KBM-7 (cell line): ENCODE measurements around the gene KRR1.
"Not testable (repeated sequence)": the region's sequence is repeated elsewhere in the genome, so short reads cannot be mapped to it uniquely, and the experiment has no call there.

ENCODE experiments used
- DNase-seq: peaks from one replicate; pipeline ENCODE4 v3.0.0-alpha.2; 2015
- in situ Hi-C: fragments of 300-500 bp; cut with MboI; formaldehyde crosslinking; loops from 2 replicates; pipeline ENCODE4 v1.14.3; 2020; ENCODE audit warnings: low sequenced_read_pairs, low pct_unique_long_range_greater_than_20kb, mixed read lengths

KRR1 gene

GRCh38 chr12:75528692-75529091 lies 17.3 kb upstream of the KRR1 start:
- no peak for DNase-seq
- in situ Hi-C loops = loop anchor here (25.0 kb wide), 2 partner anchors 509 to 809 kb away; partner anchors contain the start of genes BBS10 and PHLDA1

- in situ Hi-C loops = loop anchor here (25.0 kb wide), 2 partner anchors 509 to 809 kb away; partner anchors contain the start of genes BBS10 and PHLDA1
- no peak for DNase-seq
These were observed 16.9 kb upstream of the KRR1 start for GRCh38 chr12:75528272-75528671.

GRCh38 chr12:75526655-75527511 lies 15.5 kb upstream of the KRR1 start:
- peak; percentile 81 for DNase-seq
- in situ Hi-C loops = loop anchor here (25.0 kb wide), 2 partner anchors 510 to 810 kb away; partner anchors contain the start of genes BBS10 and PHLDA1

GRCh38 chr12:75525263-75525662 lies 13.9 kb upstream of the KRR1 start:
- DNase-seq = no peak
- in situ Hi-C loops = loop anchor here (25.0 kb wide), 2 partner anchors 512 to 812 kb away; partner anchors contain the start of genes BBS10 and PHLDA1

- in situ Hi-C loops, DNase-seq: not testable (repeated sequence)
These were observed 10.7 kb upstream of the KRR1 start for GRCh38 chr12:75522124-75522523.

DNA sequence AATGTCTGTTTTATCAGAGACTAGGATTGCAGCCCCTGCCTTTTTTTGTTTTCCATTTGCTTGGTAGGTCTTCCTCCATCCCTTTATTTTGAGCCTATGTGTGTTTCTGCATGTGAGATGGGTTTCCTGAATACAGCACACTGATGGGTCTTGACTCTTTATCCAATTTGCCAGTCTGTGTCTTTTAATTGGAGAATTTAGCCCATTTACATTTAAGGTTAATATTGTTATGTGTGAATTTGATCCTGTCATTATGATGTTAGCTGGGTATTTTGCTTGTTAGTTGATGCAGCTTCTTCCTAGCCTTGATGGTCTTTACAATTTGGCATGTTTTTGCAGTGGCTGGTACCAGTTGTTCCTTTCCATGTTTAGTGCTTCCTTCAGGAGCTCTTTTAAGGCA lies 9.8 kb upstream of the KRR1 start:
- DNase-seq, in situ Hi-C loops: not testable (repeated sequence)

DNA sequence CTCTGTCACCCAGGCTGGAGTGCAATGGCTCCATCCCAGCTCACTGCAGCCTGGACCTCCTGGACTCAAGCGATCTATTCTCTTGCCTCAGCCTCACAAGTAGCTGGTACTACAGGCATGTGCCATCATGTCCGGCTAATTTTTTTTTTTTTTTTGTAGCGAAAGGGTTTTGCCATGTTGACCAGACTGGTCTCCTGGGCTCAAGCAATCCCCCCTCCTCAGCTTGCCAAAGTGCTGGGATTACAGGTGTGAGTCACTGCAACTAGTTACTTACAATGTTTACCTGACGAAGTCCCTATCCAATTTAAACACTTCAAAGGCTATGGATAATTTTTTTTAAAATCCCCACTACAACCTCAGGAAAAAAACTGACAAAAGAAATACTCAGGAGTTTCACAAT lies 1.8 kb downstream of the KRR1 start:
- in situ Hi-C loops = no loop called here
- DNase-seq = no peak

GRCh38 chr12:75508159-75508558 lies 3.2 kb downstream of the KRR1 start:
- in situ Hi-C loops = no loop called here

GRCh38 chr12:75507086-75507485 lies 4.3 kb downstream of the KRR1 start:
- in situ Hi-C loops = no loop called here
- no peak for DNase-seq

More at GRCh38 chr12:75508159-75508558, 3.2 kb downstream of the KRR1 start:
- no peak for DNase-seq

- in situ Hi-C loops = no loop called here
- peak; percentile 57 for DNase-seq
These were observed 5.6 kb downstream of the KRR1 start for GRCh38 chr12:75505706-75506312.

DNA sequence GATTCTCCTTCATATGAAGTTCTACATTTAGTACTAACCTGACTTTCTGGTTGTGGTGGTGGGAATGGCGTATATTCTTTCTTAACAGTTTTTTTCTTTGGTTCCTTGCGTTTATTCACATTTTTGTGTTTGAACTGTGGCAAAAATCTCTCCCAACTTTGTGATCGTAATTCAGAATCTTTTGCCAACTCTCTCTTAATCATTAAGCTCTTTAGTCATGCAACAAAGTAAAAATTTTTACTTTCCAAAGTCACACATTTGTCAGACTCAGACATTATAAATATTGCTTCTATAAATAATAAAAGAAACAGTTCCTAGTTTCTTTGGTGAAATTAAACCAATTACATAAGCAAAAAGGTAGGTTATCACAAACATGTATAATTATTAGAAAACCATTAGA lies 7.5 kb downstream of the KRR1 start:
- DNase-seq = no peak
- in situ Hi-C loops = no loop called here

DNA sequence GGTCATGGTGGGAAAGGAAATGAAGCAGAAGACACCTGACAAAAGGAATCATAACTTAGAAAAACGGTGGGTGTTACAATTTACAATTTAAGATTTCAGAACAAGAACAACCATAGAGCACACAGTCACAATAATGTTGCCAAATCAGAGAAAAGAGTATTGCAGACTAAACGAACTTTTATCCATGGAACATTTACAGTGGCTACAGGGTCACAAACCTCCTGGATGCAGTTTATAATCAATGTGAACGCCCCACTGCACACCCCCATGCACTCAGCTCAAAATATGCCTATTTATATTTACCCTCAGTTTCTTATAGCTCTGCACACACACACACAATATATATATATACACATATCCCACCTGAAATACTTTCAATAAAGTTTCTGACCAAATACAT lies 8.0 kb downstream of the KRR1 start:
- in situ Hi-C loops = no loop called here
- DNase-seq = no peak

GRCh38 chr12:75491169-75491568 lies 20.2 kb downstream of the KRR1 start:
- in situ Hi-C loops = no loop called here
- no peak for DNase-seq

- in situ Hi-C loops = no loop called here
- no peak for DNase-seq
These were observed 21.7 kb downstream of the KRR1 start for GRCh38 chr12:75489613-75490210.

DNA sequence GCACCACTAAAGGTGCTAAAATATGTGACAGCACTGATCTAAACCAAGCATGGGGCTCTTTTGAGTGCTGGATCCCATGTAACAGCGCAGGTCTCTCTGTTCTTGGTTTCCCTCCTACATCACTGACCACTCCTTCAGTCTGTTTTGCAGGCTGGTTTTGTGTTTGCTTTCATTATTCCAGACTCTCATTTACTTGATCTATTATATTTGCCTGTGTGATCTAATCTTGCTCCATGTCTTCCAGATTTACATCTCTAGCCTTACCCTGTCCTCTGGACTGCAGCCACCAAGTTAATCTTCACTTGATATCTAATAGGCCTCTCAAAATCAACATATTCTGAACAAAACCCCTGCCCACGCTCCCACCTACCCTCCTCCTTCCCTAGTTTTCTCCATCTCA lies 22.2 kb downstream of the KRR1 start:
- no peak for DNase-seq
- in situ Hi-C loops = no loop called here

- peak; percentile 65 for DNase-seq
- in situ Hi-C loops = no loop called here
These were observed 22.9 kb downstream of the KRR1 start for GRCh38 chr12:75488553-75488952.

- in situ Hi-C loops = no loop called here
- DNase-seq = no peak
These were observed 24.1 kb downstream of the KRR1 start for GRCh38 chr12:75487308-75487707.

- DNase-seq, in situ Hi-C loops: not testable (repeated sequence)
These were observed 27.0 kb downstream of the KRR1 start for GRCh38 chr12:75484450-75484849.

DNA sequence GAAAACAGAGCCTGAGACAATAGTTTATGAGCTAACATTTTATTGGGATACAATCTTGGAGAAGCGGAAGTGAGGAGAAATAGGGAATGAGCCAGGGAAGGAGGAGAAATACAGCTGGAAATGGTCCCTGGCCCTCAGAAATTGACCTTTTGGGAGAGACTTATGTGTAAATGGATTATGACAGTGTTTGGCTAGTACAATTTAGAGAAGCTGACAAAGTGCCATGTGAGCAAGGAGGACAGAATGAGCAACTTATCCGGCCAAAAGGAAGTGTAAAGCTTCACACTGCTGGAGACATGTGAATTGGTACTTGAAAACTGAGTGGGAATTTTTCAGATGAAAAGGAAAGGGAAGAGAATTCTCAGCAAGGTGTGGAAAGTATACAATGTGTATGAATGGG lies 28.0 kb downstream of the KRR1 start:
- in situ Hi-C loops = no loop called here
- DNase-seq = no peak

- peak; percentile 38 for DNase-seq
- in situ Hi-C loops = no loop called here
These were observed 28.8 kb downstream of the KRR1 start for GRCh38 chr12:75482646-75483045.
